ENCODE results near the gene ARFGAP2. TPM values are rescaled to one million over a fixed set of nuclear protein-coding genes. Genes with fewer than 3 reads are reported as not detected.
A peak's percentile ranks its signal among the peaks of the same experiment; 100 is the strongest.
"Not testable (repeated sequence)": the region's sequence is repeated elsewhere in the genome, so short reads cannot be mapped to it uniquely, and the experiment has no call there.

The ARFGAP2 gene
- total RNA-seq, 6 experiments from 2014 or later = 58.2 to 64.0 (median 61.1) TPM

- H3K4me1 Mint-ChIP-seq (ENCODE audit: low read depth) = peaks cover 10% of the 10 kb centered on the region
- H3K27ac Mint-ChIP-seq = peak overlapping the region; percentile 39; the same call in 1 of the 2 replicates
- no peaks in the 10 kb centered on the region for H3K36me3 Mint-ChIP-seq (ENCODE audit: low read depth)
- H3K4me3 Mint-ChIP-seq = no peak overlapping the region
- DNase-seq = peak; percentile 6
- no peaks in the 10 kb centered on the region for H3K9me3 Mint-ChIP-seq
- no peak for TF ChIP-seq CTCF (IDR thresholded peaks at IDR 0.05)
- H3K27me3 Mint-ChIP-seq (ENCODE audit: insufficient read depth) = no peaks in the 10 kb centered on the region
Observed at GRCh38 chr11:47124675-47125074, 52.0 kb downstream of the ARFGAP2 start.

- H3K27ac Mint-ChIP-seq = no peak overlapping the region
- TF ChIP-seq CTCF (IDR thresholded peaks at IDR 0.05) = no peak
- peaks cover 10% of the 10 kb centered on the region for H3K4me1 Mint-ChIP-seq (ENCODE audit: low read depth)
- H3K9me3 Mint-ChIP-seq = no peaks in the 10 kb centered on the region
- DNase-seq = no peak
- no peaks in the 10 kb centered on the region for H3K36me3 Mint-ChIP-seq (ENCODE audit: low read depth)
- no peaks in the 10 kb centered on the region for H3K27me3 Mint-ChIP-seq (ENCODE audit: insufficient read depth)
- H3K4me3 Mint-ChIP-seq = no peak overlapping the region
Observed at GRCh38 chr11:47123094-47123493, 53.6 kb downstream of the ARFGAP2 start.

- no peaks in the 10 kb centered on the region for H3K9me3 Mint-ChIP-seq
- H3K27me3 Mint-ChIP-seq (ENCODE audit: insufficient read depth) = no peaks in the 10 kb centered on the region
- DNase-seq = no peak
- H3K27ac Mint-ChIP-seq = no peak overlapping the region
- no peaks in the 10 kb centered on the region for H3K36me3 Mint-ChIP-seq (ENCODE audit: low read depth)
- H3K4me3 Mint-ChIP-seq = no peak overlapping the region
- no peak for TF ChIP-seq CTCF (IDR thresholded peaks at IDR 0.05)
- H3K4me1 Mint-ChIP-seq (ENCODE audit: low read depth) = peaks cover 10% of the 10 kb centered on the region
Observed at GRCh38 chr11:47121731-47122130, 54.9 kb downstream of the ARFGAP2 start.

- DNase-seq = no peak
- H3K36me3 Mint-ChIP-seq (ENCODE audit: low read depth) = no peaks in the 10 kb centered on the region
- no peak overlapping the region for H3K27ac Mint-ChIP-seq
- H3K4me3 Mint-ChIP-seq = no peak overlapping the region
- peaks cover 1% of the 10 kb centered on the region; the same call in 1 of the 2 replicates for H3K27me3 Mint-ChIP-seq (ENCODE audit: insufficient read depth)
- H3K4me1 Mint-ChIP-seq (ENCODE audit: low read depth) = peaks cover 10% of the 10 kb centered on the region
- no peak for TF ChIP-seq CTCF (IDR thresholded peaks at IDR 0.05)
- H3K9me3 Mint-ChIP-seq = no peaks in the 10 kb centered on the region
Observed at GRCh38 chr11:47121056-47121455, 55.6 kb downstream of the ARFGAP2 start.

- not testable (repeated sequence) for H3K36me3 Mint-ChIP-seq (ENCODE audit: low read depth); H3K4me3 Mint-ChIP-seq; H3K4me1 Mint-ChIP-seq (ENCODE audit: low read depth)
Observed at GRCh38 chr11:47118958-47119688, 57.6 kb downstream of the ARFGAP2 start.

More at GRCh38 chr11:47118958-47119688, 57.6 kb downstream of the ARFGAP2 start:
- not testable (repeated sequence) for H3K27me3 Mint-ChIP-seq (ENCODE audit: insufficient read depth); H3K9me3 Mint-ChIP-seq; DNase-seq; H3K27ac Mint-ChIP-seq

Small RNAs within 50 kb of the gene (microRNA-seq; reads per million reads assigned to microRNA genes)
- gene MIR6745 = not detected

Other genes starting within 250 kb of the ARFGAP2 start
- 10 to 100 TPM; 19.4 to 29.2 (median 27.1) TPM for gene CSTPP1, start 240.1 kb downstream of the ARFGAP2 start, total RNA-seq (2021; fragmentation: NEBNext Ultra II Directional; extraction: Animal tissue kit (Norgen Biotek cat#: 25700))
- gene PACSIN3, start 9.6 kb upstream of the ARFGAP2 start, total RNA-seq (2021; fragmentation: NEBNext Ultra II Directional; extraction: Animal tissue kit (Norgen Biotek cat#: 25700)) = 10 to 100 TPM; 10.3 to 30.9 (median 22.1) TPM
- gene DDB2, start 38.1 kb upstream of the ARFGAP2 start, total RNA-seq (2021; fragmentation: NEBNext Ultra II Directional; extraction: Animal tissue kit (Norgen Biotek cat#: 25700)) = 10 to 100 TPM; 23.6 to 38.7 (median 33.7) TPM
- 10 to 100 TPM; 33.4 to 37.4 (median 36.1) TPM for gene ACP2, start 71.9 kb upstream of the ARFGAP2 start, total RNA-seq (2021; fragmentation: NEBNext Ultra II Directional; extraction: Animal tissue kit (Norgen Biotek cat#: 25700))
- gene NR1H3, start 81.1 kb upstream of the ARFGAP2 start, total RNA-seq (2021; fragmentation: NEBNext Ultra II Directional; extraction: Animal tissue kit (Norgen Biotek cat#: 25700)) = 10 to 100 TPM in 2 of 6 experiments, 1 to 10 TPM in 4; 5.4 to 11.2 (median 9.2) TPM
- 10 to 100 TPM; 22.4 to 30.5 (median 25.2) TPM for gene MADD, start 93.3 kb upstream of the ARFGAP2 start, total RNA-seq (2021; fragmentation: NEBNext Ultra II Directional; extraction: Animal tissue kit (Norgen Biotek cat#: 25700))
- not detected for gene MYBPC3, start 175.8 kb upstream of the ARFGAP2 start, total RNA-seq (2021; fragmentation: NEBNext Ultra II Directional; extraction: Animal tissue kit (Norgen Biotek cat#: 25700))
- not detected for gene SPI1, start 201.7 kb upstream of the ARFGAP2 start, total RNA-seq (2021; fragmentation: NEBNext Ultra II Directional; extraction: Animal tissue kit (Norgen Biotek cat#: 25700))
- gene SLC39A13, start 231.7 kb upstream of the ARFGAP2 start, total RNA-seq (2021; fragmentation: NEBNext Ultra II Directional; extraction: Animal tissue kit (Norgen Biotek cat#: 25700)) = 100 to 1,000 TPM in 2 of 6 experiments, 10 to 100 TPM in 4; 78.2 to 126 (median 86.4) TPM
- 100 to 1,000 TPM; 161 to 238 (median 220) TPM for gene PSMC3, start 249.6 kb upstream of the ARFGAP2 start, total RNA-seq (2021; fragmentation: NEBNext Ultra II Directional; extraction: Animal tissue kit (Norgen Biotek cat#: 25700))

Data from HFFc6 (cell line).